ENCODE data around the gene CADPS. TPM values are rescaled to one million over a fixed set of nuclear protein-coding genes. Genes with fewer than 3 reads are reported as not detected.

Gene CADPS
- total and polyA plus RNA-seq, 7 donors, result 1.6 to 12.5 (median 6.2) TPM; not detected in 1

GRCh38 chr3:62361261-62361660 lies 514.0 kb downstream of the CADPS start:
- intact Hi-C loops (cut with DNase I), result no loop called here
- TF ChIP-seq EP300 (IDR thresholded peaks at IDR 0.05) (no peak), CTCF (IDR thresholded peaks at IDR 0.05) (no peak), POLR2A (IDR thresholded peaks at IDR 0.05) (no peak), POLR2AphosphoS5 (IDR thresholded peaks at IDR 0.05) (no peak)
- WGBS, 2 donors, result 75 to 90% methylated on average over 3 of the region's 3 CpGs
- no peak overlapping the region for H3K27ac ChIP-seq
- no peak for DNase-seq
- H3K4me1 ChIP-seq, result no peaks in the 10 kb centered on the region
- no peak overlapping the region for H3K4me3 ChIP-seq
- peaks cover 0 to 35% (median 0%) of the 10 kb centered on the region in 3 donors for H3K27me3 ChIP-seq
- H3K36me3 ChIP-seq, result no peaks in the 10 kb centered on the region
- no peaks in the 10 kb centered on the region for H3K9me3 ChIP-seq

GRCh38 chr3:62359531-62359930 lies 515.7 kb downstream of the CADPS start:
- Histone ChIP-seq H3K36me3 (no peaks in the 10 kb centered on the region), H3K27me3 (peaks cover 0 to 27% (median 0%) of the 10 kb centered on the region in 3 donors), H3K4me3 (no peak overlapping the region), H3K27ac (no peak overlapping the region), H3K9me3 (no peaks in the 10 kb centered on the region), H3K4me1 (no peaks in the 10 kb centered on the region)
- TF ChIP-seq POLR2AphosphoS5 (IDR thresholded peaks at IDR 0.05) (no peak), POLR2A (IDR thresholded peaks at IDR 0.05) (no peak), EP300 (IDR thresholded peaks at IDR 0.05) (no peak), CTCF (IDR thresholded peaks at IDR 0.05) (no peak)
- 80 to 84% methylated on average over 4 of the region's 4 CpGs for WGBS, 2 donors
- no peak for DNase-seq
- intact Hi-C loops (cut with DNase I), result no loop called here

GRCh38 chr3:62356356-62356755 lies 518.9 kb downstream of the CADPS start:
- no peaks in the 10 kb centered on the region for H3K36me3 ChIP-seq
- H3K9me3 ChIP-seq, result no peaks in the 10 kb centered on the region
- H3K27me3 ChIP-seq, result peaks cover 0 to 11% (median 0%) of the 10 kb centered on the region in 3 donors
- H3K27ac ChIP-seq, result no peak overlapping the region
- intact Hi-C loops (cut with DNase I), result no loop called here
- DNase-seq, result no peak
- TF ChIP-seq EP300 (IDR thresholded peaks at IDR 0.05) (no peak), POLR2AphosphoS5 (IDR thresholded peaks at IDR 0.05) (no peak), POLR2A (IDR thresholded peaks at IDR 0.05) (no peak), CTCF (IDR thresholded peaks at IDR 0.05) (no peak)
- no peaks in the 10 kb centered on the region for H3K4me1 ChIP-seq
- no peak overlapping the region for H3K4me3 ChIP-seq

GRCh38 chr3:62355703-62356102 lies 519.5 kb downstream of the CADPS start:
- DNase-seq, result no peak
- intact Hi-C loops (cut with DNase I), result no loop called here
- no peak overlapping the region for H3K27ac ChIP-seq

More at GRCh38 chr3:62355703-62356102, 519.5 kb downstream of the CADPS start:
- TF ChIP-seq EP300 (IDR thresholded peaks at IDR 0.05) (no peak), POLR2A (IDR thresholded peaks at IDR 0.05) (no peak), CTCF (IDR thresholded peaks at IDR 0.05) (no peak), POLR2AphosphoS5 (IDR thresholded peaks at IDR 0.05) (no peak)
- Histone ChIP-seq H3K4me1 (no peaks in the 10 kb centered on the region), H3K9me3 (no peaks in the 10 kb centered on the region), H3K36me3 (no peaks in the 10 kb centered on the region), H3K4me3 (no peak overlapping the region), H3K27me3 (peaks cover 0 to 8% (median 0%) of the 10 kb centered on the region in 3 donors)
- WGBS, 2 donors, result 59 to 77% methylated on average over 3 of the region's 3 CpGs

Small RNAs within 50 kb of the gene (small RNA-seq; reads per million reads assigned to genes)
- gene RN7SL863P (0 reads per million in 3 donors), gene RNU6-139P (0 reads per million in 3 donors)

Measured in sigmoid colon (tissue), 7 donors.